HepG2 (cell line): Measurements from ENCODE around the gene ENTPD5. TPM values are rescaled to one million over a fixed set of nuclear protein-coding genes. Genes with fewer than 3 reads are reported as not detected.
A peak's percentile ranks its signal among the peaks of the same experiment; 100 is the strongest.

Source experiments
- AGO1 ChIP-seq: fragments of 200-400 bp; formaldehyde crosslinking; IDR thresholded peaks from 2 replicates; pipeline ENCODE4 v1.6.1; 2017; ENCODE audit warnings: mild to moderate bottlenecking, low read depth, low read length, moderate library complexity; ENCODE audit not compliant: poor library complexity, severe bottlenecking
- ATRX ChIP-seq: sonication (generic); formaldehyde crosslinking; IDR thresholded peaks from 2 replicates; pipeline ENCODE4 v1.4.0; 2020; ENCODE audit warnings: missing genetic modification reagents, borderline replicate concordance
- HOMEZ ChIP-seq: IDR thresholded peaks from 2 replicates; pipeline ENCODE4 v1.6.1; 2016; ENCODE audit warnings: low read depth
- MTF2 ChIP-seq: sonication (generic); formaldehyde crosslinking; IDR thresholded peaks from 2 replicates; pipeline ENCODE4 v1.5.0; 2020; ENCODE audit warnings: missing genetic modification reagents, borderline replicate concordance
- MZF1 ChIP-seq: sonication (generic); formaldehyde crosslinking; IDR thresholded peaks from 2 replicates; pipeline ENCODE4 v1.8.1; 2023; ENCODE audit warnings: mild to moderate bottlenecking, missing genetic modification reagents, borderline replicate concordance
- PHF5A ChIP-seq: IDR thresholded peaks from one replicate; pipeline ENCODE4 v1.6.1; 2018; ENCODE audit warnings: low read depth, missing genetic modification reagents; ENCODE audit not compliant: unreplicated experiment
- PLRG1 ChIP-seq: fragments of 450-650 bp; conservative IDR thresholded peaks from 2 replicates; pipeline ENCODE4 v1.6.1; 2016
- POLR2A ChIP-seq, 2 experiments: IDR thresholded peaks; 2 replicates each; pipeline ENCODE4 v1.6.1; 2011; ENCODE audit warnings: low read depth in 2 of 2, low read length in 2 of 2, mild to moderate bottlenecking in 1 of 2, moderate library complexity in 1 of 2; ENCODE audit not compliant: insufficient read depth in 1 of 2
- SKIL ChIP-seq: sonication (generic); formaldehyde crosslinking; IDR thresholded peaks from 2 replicates; pipeline ENCODE4 v1.8.0; 2022; ENCODE audit warnings: missing genetic modification reagents, mild to moderate bottlenecking, moderate library complexity, borderline replicate concordance
- SP2 ChIP-seq: sonication (generic); formaldehyde crosslinking; IDR thresholded peaks from 2 replicates; pipeline ENCODE4 v1.5.1; 2020; ENCODE audit warnings: mild to moderate bottlenecking, missing genetic modification reagents
- SRF ChIP-seq: IDR thresholded peaks from 2 replicates; pipeline ENCODE4 v1.6.1; 2011; ENCODE audit warnings: mild to moderate bottlenecking, low read depth, low read length, moderate library complexity
- TGIF2 ChIP-seq: IDR thresholded peaks from 2 replicates; pipeline ENCODE4 v1.6.1; 2016; ENCODE audit warnings: control low read depth, missing compliant biosample characterization
- ZBTB39 ChIP-seq: sonication (generic); formaldehyde crosslinking; IDR thresholded peaks from 2 replicates; pipeline ENCODE4 v1.5.0; 2020; ENCODE audit warnings: missing genetic modification reagents
- polyA plus RNA-seq, 8 experiments: library from polyadenylated mRNA; depleted of rRNA in 3 of 8; stranded (reverse) in 7 of 8; unstranded in 1 of 8; fragments of >200 nt; fragmentation: Illumina TruSeq in 4 of 8; extraction: Trizol in 4 of 8; gene quantifications; 2 replicates each; pipeline versions ENCODE4 v1.2.1 to v1.2.3, GENCODE V29; 2011 to 2016; ENCODE audit warnings: low read depth in 4 of 8, missing spikeins in 1 of 8, mixed read lengths in 1 of 8; ENCODE audit not compliant: insufficient read depth in 1 of 8
- total RNA-seq, 5 experiments: library from RNA; depleted of rRNA; stranded (reverse); fragments of >200 nt; fragmentation: Illumina TruSeq; extraction: Trizol; gene quantifications; 2 replicates each; pipeline ENCODE4 v1.2.3, GENCODE V29; 2016; ENCODE audit warnings: low read depth in 1 of 5

Gene ENTPD5
- total and polyA plus RNA-seq, 2 of the 13 experiments (the other 11 are each of a cell fraction or from before 2014, with no cell fraction given) = 33.8 to 43.3 TPM

GRCh38 chr14:73995977-73996378 lies 23.1 kb downstream of the ENTPD5 start (continued):
- TF ChIP-seq SKIL (CRISPR knock-in tag) (no peak), ATRX (CRISPR knock-in tag) (no peak), HOMEZ (no peak), ZBTB39 (no peak), SRF (no peak), PHF5A (CRISPR knock-in tag) (no peak), AGO1 (no peak), PLRG1 (no peak), SP2 (CRISPR knock-in tag) (no peak), POLR2A (IDR thresholded peaks at IDR 0.05; ENCODE audit: insufficient read depth in 1 of 2, low read depth in 2 of 2, low read length in 2 of 2) (peak; percentile 44 to 73; a peak in 3 of 4 replicates), MZF1 (no peak), MTF2 (CRISPR knock-in tag) (no peak), TGIF2 (CRISPR knock-in tag) (peak; percentile 67; the same call in 1 of the 2 replicates)
